ENCODE results near the gene CLTC.

- no peak for TF ChIP-seq CTCF (IDR thresholded peaks at IDR 0.05)
- TF ChIP-seq POLR2A (IDR thresholded peaks at IDR 0.05): no peak
These were observed 103.9 kb downstream of the CLTC start for GRCh38 chr17:59723607-59724006.
